Gastroesophageal sphincter (tissue), 3 donors: ENCODE results near the gene LY86.

ENCODE experiments used
- CTCF ChIP-seq, 4 experiments: fragments of 200-600 bp in 2 of 4; fragments of 450-650 bp in 2 of 4; sonication (generic) in 1 of 4; IDR thresholded peaks; one replicate each; pipeline ENCODE4 v1.5.1; 2017 to 2019; ENCODE audit warnings: antibody characterized with exemption in 4 of 4, mild to moderate bottlenecking in 2 of 4, moderate library complexity in 2 of 4
- POLR2A ChIP-seq, 2 donors: fragments of 450-650 bp; IDR thresholded peaks; one replicate each; pipeline ENCODE4 v1.6.1; 2017; ENCODE audit warnings: antibody characterized with exemption in 2 of 2, mild to moderate bottlenecking in 2 of 2, moderate library complexity in 1 of 2
- POLR2AphosphoS5 ChIP-seq: sonication (generic); formaldehyde crosslinking; IDR thresholded peaks from one replicate; pipeline ENCODE4 v1.6.1; 2017; ENCODE audit warnings: antibody characterized with exemption

GRCh38 chr6:6633898-6634734 lies 45.6 kb downstream of the LY86 start:
- TF ChIP-seq POLR2AphosphoS5 (no peak), POLR2A (IDR thresholded peaks at IDR 0.05) (no peak), CTCF (IDR thresholded peaks at IDR 0.05) (no peak)
